Duodenal mucosa (tissue), 2 donors: ENCODE measurements around the gene FRYL.

Source experiments
- H3K27ac ChIP-seq: one replicate; pipeline ENCODE4 v1.7.0; 2013; ENCODE audit warnings: low read depth, low read length
- H3K27me3 ChIP-seq, 2 donors: one replicate each; pipeline ENCODE4 v1.7.0; 2013; ENCODE audit warnings: low read length in 2 of 2, control low read depth in 1 of 2; ENCODE audit not compliant: insufficient read depth in 2 of 2, control insufficient read depth in 1 of 2
- H3K36me3 ChIP-seq, 2 donors: one replicate each; pipeline ENCODE4 v1.7.0; 2013; ENCODE audit warnings: low read length in 2 of 2, control low read depth in 1 of 2; ENCODE audit not compliant: insufficient read depth in 2 of 2, control insufficient read depth in 1 of 2
- H3K4me1 ChIP-seq, 2 donors: one replicate each; pipeline ENCODE4 v1.7.0; 2013; ENCODE audit warnings: low read length in 2 of 2, control low read depth in 1 of 2; ENCODE audit not compliant: insufficient read depth in 2 of 2, control insufficient read depth in 1 of 2
- H3K4me3 ChIP-seq, 2 donors: one replicate each; pipeline ENCODE4 v1.7.0; 2013; ENCODE audit warnings: low read length in 2 of 2, low read depth in 1 of 2
- H3K9ac ChIP-seq, 2 donors: one replicate each; pipeline ENCODE4 v1.7.0; 2013; ENCODE audit warnings: low read length in 2 of 2, low read depth in 1 of 2
- H3K9me3 ChIP-seq, 2 donors: one replicate each; pipeline ENCODE4 v1.7.0; 2013; ENCODE audit warnings: low read length in 2 of 2, control low read depth in 1 of 2; ENCODE audit not compliant: control insufficient read depth in 1 of 2

Gene FRYL

GRCh38 chr4:48504352-48504751 lies 275.7 kb downstream of the FRYL start:
- no peak overlapping the region for H3K9ac ChIP-seq
- H3K4me3 ChIP-seq = no peak overlapping the region
- H3K36me3 ChIP-seq = peaks cover 20 to 58% of the 10 kb centered on the region in 2 donors
- no peaks in the 10 kb centered on the region for H3K9me3 ChIP-seq
- H3K27me3 ChIP-seq = no peaks in the 10 kb centered on the region
- H3K27ac ChIP-seq = no peak overlapping the region
- no peaks in the 10 kb centered on the region for H3K4me1 ChIP-seq

- H3K9ac ChIP-seq = no peak overlapping the region
- no peaks in the 10 kb centered on the region for H3K27me3 ChIP-seq
- H3K36me3 ChIP-seq = peaks cover 20 to 57% of the 10 kb centered on the region in 2 donors
- no peak overlapping the region for H3K4me3 ChIP-seq
- no peaks in the 10 kb centered on the region for H3K4me1 ChIP-seq
- no peak overlapping the region for H3K27ac ChIP-seq
- H3K9me3 ChIP-seq = no peaks in the 10 kb centered on the region
These were observed 276.1 kb downstream of the FRYL start for GRCh38 chr4:48504026-48504330.

- H3K9ac ChIP-seq = no peak overlapping the region
- no peaks in the 10 kb centered on the region for H3K27me3 ChIP-seq
- no peaks in the 10 kb centered on the region for H3K4me1 ChIP-seq
- no peak overlapping the region for H3K4me3 ChIP-seq
- H3K36me3 ChIP-seq = peaks cover 16 to 56% of the 10 kb centered on the region in 2 donors
- H3K27ac ChIP-seq = no peak overlapping the region
- H3K9me3 ChIP-seq = no peaks in the 10 kb centered on the region
These were observed 276.6 kb downstream of the FRYL start for GRCh38 chr4:48503233-48504025.

GRCh38 chr4:48499551-48500066 lies 280.5 kb downstream of the FRYL start:
- H3K9me3 ChIP-seq = no peaks in the 10 kb centered on the region
- peaks cover 8 to 38% of the 10 kb centered on the region in 2 donors for H3K36me3 ChIP-seq
- H3K9ac ChIP-seq = no peak overlapping the region
- H3K27ac ChIP-seq = no peak overlapping the region
- H3K27me3 ChIP-seq = no peaks in the 10 kb centered on the region
- H3K4me3 ChIP-seq = no peak overlapping the region
- no peaks in the 10 kb centered on the region for H3K4me1 ChIP-seq

GRCh38 chr4:48498895-48499294 lies 281.2 kb downstream of the FRYL start:
- H3K36me3 ChIP-seq = peaks cover 8 to 35% of the 10 kb centered on the region in 2 donors
- H3K27me3 ChIP-seq = no peaks in the 10 kb centered on the region
- H3K4me1 ChIP-seq = no peaks in the 10 kb centered on the region
- no peak overlapping the region for H3K4me3 ChIP-seq
- no peaks in the 10 kb centered on the region for H3K9me3 ChIP-seq
- no peak overlapping the region for H3K9ac ChIP-seq
- no peak overlapping the region for H3K27ac ChIP-seq

- Histone ChIP-seq H3K9ac (no peak overlapping the region), H3K9me3 (no peaks in the 10 kb centered on the region), H3K27me3 (peaks cover 10 to 24% of the 10 kb centered on the region in 2 donors), H3K27ac (no peak overlapping the region), H3K4me3 (no peak overlapping the region), H3K4me1 (no peaks in the 10 kb centered on the region), H3K36me3 (peaks cover 5 to 25% of the 10 kb centered on the region in 2 donors)
These were observed 284.1 kb downstream of the FRYL start for GRCh38 chr4:48495941-48496340.

- peaks cover 0 to 4% of the 10 kb centered on the region in 2 donors for H3K36me3 ChIP-seq
- H3K9ac ChIP-seq = no peak overlapping the region
- H3K27me3 ChIP-seq = peaks cover 29 to 47% of the 10 kb centered on the region in 2 donors
- no peaks in the 10 kb centered on the region for H3K9me3 ChIP-seq
- no peak overlapping the region for H3K27ac ChIP-seq
- no peak overlapping the region for H3K4me3 ChIP-seq
- H3K4me1 ChIP-seq = no peaks in the 10 kb centered on the region
These were observed 286.5 kb downstream of the FRYL start for GRCh38 chr4:48493452-48494100.

- H3K27me3 ChIP-seq = peaks cover 37 to 64% of the 10 kb centered on the region in 2 donors
- H3K9me3 ChIP-seq = no peaks in the 10 kb centered on the region
- H3K4me3 ChIP-seq = no peak overlapping the region
- peaks cover 0 to 4% of the 10 kb centered on the region in 2 donors for H3K36me3 ChIP-seq
- no peaks in the 10 kb centered on the region for H3K4me1 ChIP-seq
- no peak overlapping the region for H3K9ac ChIP-seq
- H3K27ac ChIP-seq = no peak overlapping the region
These were observed 288.4 kb downstream of the FRYL start for GRCh38 chr4:48491514-48492176.

- no peak overlapping the region for H3K27ac ChIP-seq
- peaks cover 0 to 2% of the 10 kb centered on the region in 2 donors for H3K36me3 ChIP-seq
- no peak overlapping the region for H3K4me3 ChIP-seq
- H3K4me1 ChIP-seq = no peaks in the 10 kb centered on the region
- peaks cover 42 to 70% of the 10 kb centered on the region in 2 donors for H3K27me3 ChIP-seq
- H3K9ac ChIP-seq = no peak overlapping the region
- no peaks in the 10 kb centered on the region for H3K9me3 ChIP-seq
These were observed 289.2 kb downstream of the FRYL start for GRCh38 chr4:48490680-48491513.
